Stimulated activated naive CD4-positive, alpha-beta T cell (primary cell): ENCODE measurements around the gene MYL6B.
A peak's percentile ranks its signal among the peaks of the same experiment; 100 is the strongest.
"Not testable (repeated sequence)": the region's sequence is repeated elsewhere in the genome, so short reads cannot be mapped to it uniquely, and the experiment has no call there.

Experiments used
- DNase-seq, 6 experiments: peaks; one replicate each; lab custom pipeline; 2025; lab: John Stamatoyannopoulos, UW

Gene MYL6B

DNA sequence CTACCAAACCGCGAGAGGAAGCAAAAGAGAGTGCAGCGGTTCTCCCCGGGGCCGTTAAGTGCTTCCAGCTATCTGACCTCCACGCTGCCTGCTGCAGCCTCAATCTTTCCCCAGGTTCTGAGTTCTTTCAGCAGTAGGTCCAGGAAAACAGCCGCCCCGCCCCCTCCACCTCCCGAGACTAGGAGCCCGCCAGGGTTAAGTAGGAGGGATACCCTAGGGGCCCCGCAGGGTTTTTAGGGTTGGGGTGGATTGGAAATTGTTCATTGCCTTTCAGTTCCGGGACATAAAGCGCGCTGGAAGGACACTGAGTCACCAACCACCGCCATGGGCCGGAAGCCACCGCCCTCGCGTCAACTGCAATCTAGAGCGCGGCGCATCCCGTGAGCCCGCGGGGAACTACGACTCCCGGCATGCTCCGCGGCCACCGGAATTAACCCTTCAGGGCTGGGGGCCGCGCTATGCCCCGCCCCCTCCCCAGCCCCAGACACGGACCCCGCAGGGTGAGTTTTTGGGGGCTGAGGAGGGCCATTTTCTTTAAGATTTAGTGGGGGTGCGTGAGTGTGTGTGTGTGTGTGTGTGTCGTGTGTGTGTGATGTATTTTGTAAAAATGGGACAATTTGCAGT, at the start of gene MYL6B:
Gene MYL6B, plus strand, starts transcription at position 456 of the 624 bp plus-strand sequence. CDS start 1,332 bp downstream, outside the sequence.
- DNase-seq: peak; percentile 74 to 87 (median 84)

DNA sequence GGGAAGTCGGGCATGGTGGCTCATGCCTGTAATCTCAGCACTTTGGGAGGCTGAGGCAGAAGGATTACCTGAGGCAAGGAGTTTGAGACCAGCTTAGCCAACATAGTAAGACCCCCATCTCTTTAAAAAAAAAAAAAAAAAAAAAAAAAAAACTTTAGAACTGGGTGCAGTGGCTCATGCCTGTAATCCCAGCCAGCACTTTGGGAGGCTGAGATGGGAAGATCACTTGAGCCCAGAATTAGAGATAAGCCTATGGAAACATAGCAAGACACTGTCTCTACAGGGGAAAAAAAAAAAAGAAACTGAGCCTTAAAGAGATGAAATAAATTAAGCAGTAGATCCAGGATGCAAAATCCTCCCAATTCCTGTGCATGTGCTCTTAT, 49.7 kb upstream of the MYL6B start:
- no peak for DNase-seq

DNA sequence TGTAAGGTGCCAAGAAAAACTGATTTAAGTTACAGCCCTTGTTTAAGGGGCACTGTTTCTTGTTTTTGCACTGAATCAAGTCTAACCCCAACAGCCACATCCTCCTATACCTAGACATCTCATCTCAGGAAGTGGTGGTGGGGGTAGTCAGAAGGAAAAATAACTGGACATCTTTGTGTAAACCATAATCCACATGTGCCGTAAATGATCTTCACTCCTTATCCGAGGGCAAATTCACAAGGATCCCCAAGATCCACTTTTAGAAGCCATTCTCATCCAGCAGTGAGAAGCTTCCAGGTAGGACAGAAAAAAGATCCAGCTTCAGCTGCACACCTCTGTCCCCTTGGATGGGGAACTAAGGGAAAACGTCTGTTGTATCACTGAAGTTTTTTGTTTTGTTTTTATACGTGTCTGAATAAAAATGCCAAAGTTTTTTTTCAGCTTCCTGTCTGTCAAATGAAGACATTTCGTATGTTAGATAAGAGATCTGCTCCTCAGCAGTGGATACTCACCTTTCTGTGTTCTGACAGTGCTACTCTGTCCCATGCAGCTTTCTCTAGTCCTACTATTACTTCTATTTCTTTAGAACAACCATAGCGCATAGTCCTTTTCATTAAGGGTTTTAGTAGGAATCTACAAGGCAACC, 49.2 kb upstream of the MYL6B start:
- peak in 3 of 6 experiments; percentile 61 to 74 (median 63) for DNase-seq

DNA sequence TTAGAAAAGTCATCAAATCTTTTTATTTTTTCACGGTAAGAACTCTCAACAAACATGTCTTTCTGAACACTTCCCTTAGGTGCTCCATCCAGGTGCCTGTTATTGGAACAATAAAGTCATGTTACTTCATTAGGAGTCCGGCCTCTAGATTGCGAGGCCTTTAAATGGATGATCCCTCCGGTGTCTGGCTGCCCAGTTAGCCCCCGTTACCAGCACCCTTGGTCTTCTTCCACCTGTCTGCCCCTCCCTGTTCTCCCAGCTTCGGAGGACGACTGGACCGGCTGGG, 48.6 kb upstream of the MYL6B start:
- no peak for DNase-seq

DNA sequence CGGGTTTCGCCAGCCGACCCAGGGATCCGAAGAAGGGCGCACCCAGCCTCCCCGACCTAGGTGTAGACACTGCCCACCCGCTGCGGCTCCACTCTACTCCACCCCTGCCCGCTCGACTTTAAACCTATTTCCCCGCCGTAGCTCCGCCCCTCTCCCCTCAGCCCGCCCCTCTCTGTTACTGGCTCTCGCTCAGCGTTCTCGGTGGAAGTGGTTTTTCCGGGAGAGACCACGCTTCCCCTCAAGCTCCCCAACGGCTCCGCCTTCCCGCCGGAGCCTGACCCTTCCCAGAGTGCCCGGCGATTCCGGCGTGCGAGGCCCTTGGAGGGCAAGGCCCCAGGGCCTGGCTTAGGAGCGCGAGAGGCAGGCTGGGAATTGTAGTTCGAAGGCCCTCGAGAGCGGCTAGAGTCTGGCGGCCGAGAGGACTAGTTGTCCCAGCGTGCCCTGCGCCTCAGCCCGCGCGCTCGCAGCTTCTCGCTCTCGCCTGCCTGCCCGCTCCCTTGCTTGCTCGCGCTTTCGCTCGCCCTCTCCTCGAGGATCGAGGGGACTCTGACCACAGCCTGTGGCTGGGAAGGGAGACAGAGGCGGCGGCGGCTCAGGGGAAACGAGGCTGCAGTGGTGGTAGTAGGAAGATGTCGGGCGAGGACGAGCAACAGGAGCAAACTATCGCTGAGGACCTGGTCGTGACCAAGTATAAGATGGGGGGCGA, 48.1 kb upstream of the MYL6B start, which contains the start of gene PA2G4:
Gene PA2G4, plus strand, starts transcription at position 451 of the 706 bp plus-strand sequence. Its CDS starts 179 bp downstream, at position 630.
- peak; percentile 89 to 96 (median 94) for DNase-seq

DNA sequence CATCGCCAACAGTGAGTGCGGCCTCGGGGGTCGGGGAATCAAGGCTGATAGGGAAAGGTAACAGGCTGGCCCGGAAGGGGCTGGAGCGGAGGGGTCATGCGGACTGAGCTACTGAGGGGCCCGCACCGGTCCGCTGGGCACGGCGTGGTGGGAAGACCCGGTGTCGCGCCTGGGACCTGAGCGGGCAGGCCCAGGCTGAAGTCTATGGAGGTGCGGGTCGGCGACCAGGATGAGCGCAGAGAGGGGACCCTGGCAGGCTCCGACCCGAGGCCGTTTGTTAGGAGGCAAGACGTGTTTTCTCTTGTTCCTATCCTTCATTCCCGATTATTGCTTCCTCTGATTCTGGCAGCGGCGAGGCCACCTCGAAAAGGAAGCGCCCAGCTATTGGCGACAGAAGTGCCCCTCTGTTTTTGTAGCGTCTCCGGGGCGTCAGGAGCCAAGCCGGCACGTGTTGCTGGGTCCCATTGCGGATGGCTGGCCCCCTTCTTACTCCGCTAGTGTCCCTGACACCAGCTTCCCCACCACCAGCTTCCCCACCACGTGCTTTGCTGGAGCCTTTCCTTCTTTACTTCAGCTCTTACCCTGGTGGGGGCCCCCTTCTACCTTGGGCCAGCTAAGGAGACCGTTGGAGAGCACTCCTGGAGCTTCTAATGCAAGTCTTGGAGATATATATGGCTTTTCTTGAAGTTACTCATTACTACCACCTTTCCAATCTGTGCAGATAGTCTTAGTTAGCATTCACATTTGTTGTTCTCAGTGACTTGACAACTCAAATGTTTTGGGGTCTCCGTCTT, 47.4 kb upstream of the MYL6B start:
- no peak for DNase-seq

DNA sequence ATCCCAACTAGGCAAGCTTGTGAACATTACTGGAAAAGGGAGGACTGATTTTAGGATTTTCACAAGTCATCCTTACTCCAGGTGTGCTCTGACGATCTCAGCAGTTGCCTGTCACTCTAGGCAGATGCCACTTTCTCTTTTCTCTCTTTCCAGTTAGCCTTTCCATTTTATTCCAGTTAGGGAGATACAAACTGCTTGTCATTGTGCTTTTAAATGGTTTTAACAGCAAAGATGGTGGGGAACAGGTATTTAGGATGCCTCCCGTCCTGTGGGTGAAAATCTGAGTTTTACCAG, 46.8 kb upstream of the MYL6B start:
- DNase-seq: no peak

DNA sequence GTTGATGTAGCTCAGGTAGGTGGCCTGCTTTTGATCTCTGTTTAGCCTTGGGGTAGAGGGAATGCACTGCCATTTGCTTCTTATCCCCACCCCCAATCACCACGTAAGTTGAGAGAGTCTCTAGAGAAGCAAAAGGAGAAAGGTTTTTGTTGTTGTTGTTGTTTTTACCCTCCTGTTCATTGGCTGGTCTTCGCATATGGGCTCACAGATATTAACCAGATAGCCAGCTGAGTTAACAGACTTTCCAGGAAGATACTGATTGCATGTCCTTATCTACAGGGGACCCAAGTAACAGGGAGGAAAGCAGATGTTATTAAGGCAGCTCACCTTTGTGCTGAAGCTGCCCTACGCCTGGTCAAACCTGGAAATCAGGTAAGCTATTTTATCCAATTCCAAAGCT, 45.1 kb upstream of the MYL6B start:
- no peak for DNase-seq

DNA sequence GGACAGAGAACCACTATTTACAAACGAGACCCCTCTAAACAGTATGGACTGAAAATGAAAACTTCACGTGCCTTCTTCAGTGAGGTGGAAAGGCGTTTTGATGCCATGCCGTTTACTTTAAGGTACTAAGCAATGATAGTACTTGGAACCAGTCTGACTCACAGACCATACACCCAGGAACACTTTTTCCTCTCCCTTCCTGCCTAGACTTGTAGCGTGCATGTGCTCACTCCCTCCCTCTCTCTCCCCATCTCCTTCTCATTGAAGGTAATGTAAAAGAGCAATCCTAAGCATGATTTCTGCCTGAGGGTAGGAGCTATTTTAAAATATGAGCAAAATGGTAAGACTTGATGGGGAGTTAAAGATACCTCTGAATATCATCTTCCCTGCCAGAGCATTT, 41.8 kb upstream of the MYL6B start:
- DNase-seq: no peak

DNA sequence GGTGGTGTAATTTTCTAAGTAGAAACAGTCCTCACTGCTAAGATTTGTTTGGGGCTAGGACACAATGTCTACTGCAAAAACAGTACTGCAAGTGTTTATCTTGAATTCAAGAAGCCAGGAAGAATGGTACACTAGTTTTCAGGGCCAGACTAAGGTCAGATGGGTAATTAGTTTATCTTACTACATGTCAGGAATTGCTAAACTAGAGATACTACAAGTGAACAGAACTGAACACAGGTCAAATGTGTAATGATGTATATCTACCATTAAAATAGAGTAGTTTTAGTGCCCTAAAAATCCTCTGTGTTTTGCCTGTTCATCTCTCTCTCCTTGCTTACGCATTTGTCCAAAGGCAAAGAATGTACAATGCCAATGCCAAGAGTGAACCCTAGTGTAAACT, 38.3 kb upstream of the MYL6B start:
- no peak for DNase-seq

DNA sequence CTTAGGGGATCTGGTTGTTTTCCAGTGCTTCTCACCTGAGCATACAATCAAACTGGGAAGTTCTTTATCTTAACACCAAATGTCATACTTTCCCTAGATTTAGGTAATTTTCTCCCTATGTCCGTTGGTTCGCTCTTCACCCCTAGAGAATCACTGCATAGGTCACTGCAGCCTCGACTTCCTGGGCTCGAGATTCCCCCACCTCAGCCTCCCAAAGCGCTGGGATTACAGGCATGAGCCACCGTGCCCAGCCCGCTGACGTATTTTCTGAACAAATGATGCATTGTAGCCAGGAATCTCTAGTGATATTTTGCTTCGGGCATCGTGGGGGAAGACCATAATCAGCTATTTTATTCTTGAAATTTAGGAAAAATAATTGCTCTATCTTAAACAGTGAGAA, 37.1 kb upstream of the MYL6B start:
- DNase-seq: no peak

DNA sequence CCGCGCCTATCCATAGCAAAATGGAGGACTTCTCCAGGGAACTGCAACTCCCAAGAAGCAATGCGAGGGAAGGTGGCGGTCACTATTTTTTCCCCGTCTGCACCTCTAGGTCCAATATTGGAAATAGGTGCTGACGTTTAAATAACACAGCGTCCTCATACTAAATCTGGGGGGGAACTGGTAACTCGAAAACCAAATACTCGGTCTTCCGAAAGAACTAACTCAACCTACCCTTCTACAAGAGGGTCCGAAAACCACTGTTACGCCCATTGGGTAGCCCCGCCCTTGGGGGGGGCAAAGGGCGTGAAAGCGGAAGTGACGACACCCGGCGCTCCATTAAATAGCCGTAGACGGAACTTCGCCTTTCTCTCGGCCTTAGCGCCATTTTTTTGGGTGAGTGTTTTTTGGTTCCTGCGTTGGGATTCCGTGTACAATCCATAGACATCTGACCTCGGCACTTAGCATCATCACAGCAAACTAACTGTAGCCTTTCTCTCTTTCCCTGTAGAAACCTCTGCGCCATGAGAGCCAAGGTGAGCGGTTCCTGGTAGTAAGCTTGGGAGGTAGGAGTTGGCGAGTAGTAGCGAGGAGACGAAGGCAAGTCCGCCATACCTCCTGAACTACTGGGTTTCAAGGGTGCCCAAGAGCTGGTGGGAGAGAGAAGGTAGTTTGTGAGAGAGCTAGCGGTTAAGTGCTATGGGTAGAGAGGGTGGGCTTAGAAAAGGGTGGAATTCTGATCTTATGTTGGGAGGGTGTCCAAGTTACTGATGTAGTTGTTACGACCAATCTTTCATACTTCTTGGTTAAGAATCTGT, 35.9 kb upstream of the MYL6B start, which contains the start of gene RPL41:
Gene RPL41, plus strand, starts transcription at position 367 of the 815 bp plus-strand sequence.
- DNase-seq: peak; percentile 87 to 98 (median 91)

DNA sequence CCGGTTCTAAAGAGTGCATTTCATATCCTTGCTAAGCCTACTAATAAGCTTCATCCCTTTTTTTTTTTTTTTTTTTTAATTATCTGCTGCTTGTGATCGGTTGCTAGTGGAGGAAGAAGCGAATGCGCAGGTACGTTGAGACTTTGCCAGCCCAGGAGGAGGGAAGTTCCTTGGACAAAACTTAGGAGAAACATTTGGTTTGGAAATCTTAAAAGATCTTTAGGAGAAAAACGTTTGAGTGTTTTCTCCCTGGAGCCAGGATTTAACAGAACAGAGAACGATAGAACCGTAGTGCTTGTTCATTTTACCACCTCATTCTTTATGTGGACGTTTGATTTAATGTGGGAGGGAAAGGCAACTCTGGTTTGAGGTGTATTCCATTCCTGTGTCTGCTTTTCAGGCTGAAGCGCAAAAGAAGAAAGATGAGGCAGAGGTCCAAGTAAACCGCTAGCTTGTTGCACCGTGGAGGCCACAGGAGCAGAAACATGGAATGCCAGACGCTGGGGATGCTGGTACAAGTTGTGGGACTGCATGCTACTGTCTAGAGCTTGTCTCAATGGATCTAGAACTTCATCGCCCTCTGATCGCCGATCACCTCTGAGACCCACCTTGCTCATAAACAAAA, 35.2 kb upstream of the MYL6B start:
- DNase-seq: not testable (repeated sequence)

DNA sequence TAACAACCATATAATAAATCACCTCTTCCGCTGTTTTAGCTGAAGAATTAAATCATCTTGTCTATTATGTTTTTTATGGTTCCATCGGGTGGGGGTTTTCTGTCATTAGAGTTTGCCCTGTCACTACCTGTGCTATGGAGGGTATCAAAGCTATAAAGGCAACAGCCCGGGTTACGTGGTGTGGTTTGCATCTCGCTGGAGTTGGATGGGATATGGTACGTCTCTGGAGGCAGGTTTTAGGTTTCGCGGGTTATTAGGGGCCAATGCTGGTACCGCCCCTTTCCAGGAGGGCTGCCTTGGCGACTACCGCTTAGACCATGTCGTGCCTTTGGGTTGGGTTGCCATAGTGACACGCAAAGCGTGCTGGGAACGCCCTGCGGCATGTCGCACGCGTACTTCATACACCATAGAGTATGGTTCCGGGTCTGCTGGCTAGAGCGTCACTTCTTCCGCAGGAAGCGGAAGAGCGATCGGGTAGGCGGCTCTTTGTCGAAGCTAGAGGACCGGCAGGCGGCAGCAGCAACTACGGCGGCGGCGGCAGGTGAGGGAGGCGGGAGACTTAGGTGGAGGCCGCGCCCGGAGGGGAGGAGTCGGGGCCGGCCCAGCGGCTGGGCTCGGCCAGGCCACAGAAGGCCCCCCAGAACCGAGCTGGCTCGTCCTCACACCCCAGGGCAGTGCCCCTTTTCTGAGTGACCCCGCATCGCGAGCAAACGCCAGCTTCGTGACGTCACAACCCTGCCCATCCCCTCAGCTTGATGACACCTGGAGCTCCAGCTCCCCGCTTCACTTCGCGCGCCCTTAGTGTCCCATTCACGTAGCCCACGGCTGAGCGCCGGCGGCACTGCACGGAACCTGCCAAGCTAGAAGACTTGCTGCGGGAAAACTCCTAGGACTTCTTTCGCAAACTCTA, 34.4 kb upstream of the MYL6B start, which contains the start of gene ZC3H10:
Gene ZC3H10, plus strand, starts transcription at position 489 of the 910 bp plus-strand sequence. CDS start 2,297 bp downstream, outside the sequence.
- peak; percentile 94 to 97 (median 96) for DNase-seq

DNA sequence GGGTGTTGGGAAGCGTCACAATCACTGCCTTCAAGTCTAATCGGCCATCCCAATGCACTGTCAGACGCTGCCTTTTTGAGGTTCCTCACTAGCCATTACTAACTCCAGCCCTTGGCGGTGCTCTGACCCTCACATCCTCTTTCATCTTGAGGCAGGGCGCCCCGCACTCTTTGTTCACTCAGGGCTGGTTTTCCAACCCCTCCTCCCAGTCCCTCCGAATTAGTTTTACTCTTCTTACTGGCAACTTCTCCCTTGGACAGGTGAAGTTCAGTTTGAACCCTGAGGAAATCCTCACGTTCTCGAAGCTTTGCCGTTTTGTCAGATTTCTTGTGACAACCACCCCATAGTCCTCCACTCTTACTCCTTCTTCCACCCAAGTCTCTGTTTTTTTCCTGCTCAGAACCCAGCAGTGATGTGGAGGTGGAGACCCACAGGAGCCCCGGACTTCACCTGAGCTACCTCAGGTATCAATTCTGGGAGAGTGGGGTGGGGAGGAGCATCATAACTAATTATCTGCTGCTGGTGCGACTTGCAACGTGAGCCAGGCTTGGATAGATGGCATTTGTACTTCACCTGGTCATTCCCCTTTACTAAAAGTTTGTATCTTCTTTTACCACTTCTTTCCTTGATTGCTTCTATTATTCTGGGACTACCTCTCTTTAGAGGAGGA, 33.6 kb upstream of the MYL6B start:
- no peak for DNase-seq

DNA sequence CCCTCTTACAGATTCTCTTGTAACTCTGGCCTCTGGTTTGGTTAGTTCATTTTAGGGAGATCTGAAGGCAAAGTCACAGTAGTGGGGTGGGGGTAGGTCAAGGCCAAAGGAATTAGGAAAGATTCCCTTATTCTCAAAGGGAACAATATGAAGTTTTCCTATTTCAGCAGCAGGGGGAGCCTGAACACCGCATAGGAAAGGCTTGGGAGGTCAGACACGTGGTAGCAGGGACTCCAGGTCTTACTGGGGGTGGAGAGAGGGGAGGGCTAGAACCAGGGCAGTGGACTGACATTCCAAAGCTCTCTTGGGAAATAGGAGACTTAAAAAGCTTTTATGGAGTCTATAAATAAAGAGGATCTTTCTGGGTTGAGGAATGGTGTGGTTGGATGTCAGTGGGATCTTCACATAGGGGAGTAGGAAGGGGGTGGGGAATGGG, 33.0 kb upstream of the MYL6B start:
- peak; percentile 24 to 64 (median 56) for DNase-seq

DNA sequence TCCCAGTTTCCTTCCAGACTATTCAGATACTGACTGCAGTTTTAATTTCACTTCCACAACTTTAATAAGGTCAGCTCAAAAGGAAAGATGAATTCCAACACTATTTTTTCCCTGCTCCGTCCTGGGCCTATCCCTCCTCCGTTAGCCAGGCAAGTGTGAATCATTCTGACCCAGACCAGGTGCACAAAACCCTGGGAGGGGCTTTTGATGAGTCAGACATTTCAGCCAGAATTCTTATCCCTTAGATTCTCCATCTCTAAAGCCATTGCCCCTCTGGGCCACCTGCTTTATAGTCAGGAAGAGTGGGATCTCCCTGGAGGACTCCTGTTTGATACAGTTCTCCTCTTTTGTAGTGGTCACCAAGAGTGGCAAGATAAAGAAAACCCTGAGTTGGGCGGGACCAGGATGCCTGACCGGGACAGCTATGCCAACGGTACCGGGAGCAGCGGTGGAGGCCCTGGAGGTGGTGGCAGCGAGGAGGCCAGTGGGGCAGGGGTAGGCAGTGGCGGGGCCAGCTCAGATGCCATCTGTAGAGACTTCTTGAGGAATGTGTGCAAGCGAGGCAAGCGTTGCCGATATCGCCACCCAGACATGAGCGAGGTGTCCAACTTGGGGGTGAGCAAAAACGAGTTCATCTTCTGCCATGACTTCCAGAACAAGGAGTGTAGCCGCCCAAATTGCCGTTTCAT, 32.1 kb upstream of the MYL6B start:
- no peak for DNase-seq

DNA sequence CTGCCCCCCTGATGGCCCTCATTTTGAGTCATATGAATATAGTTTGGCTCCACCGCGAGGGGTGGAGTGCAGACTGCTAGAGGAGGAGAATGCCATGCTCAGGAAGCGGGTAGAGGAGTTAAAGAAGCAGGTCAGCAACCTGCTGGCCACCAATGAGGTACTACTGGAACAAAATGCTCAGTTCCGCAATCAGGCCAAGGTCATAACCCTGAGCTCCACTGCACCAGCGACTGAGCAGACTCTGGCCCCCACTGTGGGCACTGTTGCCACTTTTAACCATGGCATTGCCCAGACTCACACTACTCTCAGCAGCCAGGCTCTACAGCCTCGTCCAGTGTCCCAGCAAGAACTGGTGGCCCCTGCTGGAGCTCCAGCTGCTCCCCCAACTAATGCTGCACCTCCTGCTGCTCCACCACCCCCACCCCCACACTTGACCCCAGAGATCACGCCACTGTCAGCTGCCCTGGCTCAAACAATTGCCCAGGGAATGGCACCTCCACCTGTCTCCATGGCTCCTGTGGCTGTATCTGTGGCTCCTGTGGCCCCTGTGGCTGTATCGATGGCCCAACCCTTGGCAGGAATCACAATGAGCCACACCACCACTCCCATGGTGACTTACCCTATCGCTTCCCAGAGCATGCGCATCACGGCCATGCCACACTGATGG, 31.1 kb upstream of the MYL6B start:
- DNase-seq: no peak
